Posterior vena cava (tissue), 2 donors: ENCODE results near the gene KCNQ4. TPM values are rescaled to one million over a fixed set of nuclear protein-coding genes. Genes with fewer than 3 reads are reported as not detected.

Experiments
- DNase-seq: peaks from one replicate; pipeline ENCODE4 v3.0.0-alpha.2; 2020; ENCODE audit warnings: low spot score
- intact Hi-C, 2 donors: fragments of 100-400 bp; cut with DNase I; formaldehyde crosslinking; loops; one replicate each; pipeline versions ENCODE4 v1.14.1 to v1.14.2; 2022 to 2023
- long read RNA-seq, 2 donors: library from polyadenylated mRNA; unstranded; transcript quantifications; one replicate each; pipeline ENCODE4 v2.0.0, GENCODE V29; 2020 to 2021
- total RNA-seq, 2 donors: library from RNA; stranded (reverse); fragmentation: NEBNext Ultra II Directional; extraction: Animal tissue kit (Norgen Biotek cat#: 25700); gene quantifications; one replicate each; pipeline ENCODE4 v1.2.1, GENCODE V29; 2021
- donor health status: DM: yes; HTN: yes; CAD: no.
- donor health status: DM: yes; HTN: yes; CAD: no.

The KCNQ4 gene
- 10 to 100 TPM; 10.3 to 11.4 TPM for total RNA-seq
- long read RNA-seq, donor 1, full-length matches to known transcripts, result 4 of 6 reads
- long read RNA-seq, donor 1, partial matches to known transcripts, result 0 of 6 reads
- long read RNA-seq, donor 1, other reads (novel, unspliced or antisense), result 2 of 6 reads
- long read RNA-seq, donor 2, partial matches to known transcripts, result 2 of 7 reads
- long read RNA-seq, donor 2, other reads (novel, unspliced or antisense), result 5 of 7 reads

DNA sequence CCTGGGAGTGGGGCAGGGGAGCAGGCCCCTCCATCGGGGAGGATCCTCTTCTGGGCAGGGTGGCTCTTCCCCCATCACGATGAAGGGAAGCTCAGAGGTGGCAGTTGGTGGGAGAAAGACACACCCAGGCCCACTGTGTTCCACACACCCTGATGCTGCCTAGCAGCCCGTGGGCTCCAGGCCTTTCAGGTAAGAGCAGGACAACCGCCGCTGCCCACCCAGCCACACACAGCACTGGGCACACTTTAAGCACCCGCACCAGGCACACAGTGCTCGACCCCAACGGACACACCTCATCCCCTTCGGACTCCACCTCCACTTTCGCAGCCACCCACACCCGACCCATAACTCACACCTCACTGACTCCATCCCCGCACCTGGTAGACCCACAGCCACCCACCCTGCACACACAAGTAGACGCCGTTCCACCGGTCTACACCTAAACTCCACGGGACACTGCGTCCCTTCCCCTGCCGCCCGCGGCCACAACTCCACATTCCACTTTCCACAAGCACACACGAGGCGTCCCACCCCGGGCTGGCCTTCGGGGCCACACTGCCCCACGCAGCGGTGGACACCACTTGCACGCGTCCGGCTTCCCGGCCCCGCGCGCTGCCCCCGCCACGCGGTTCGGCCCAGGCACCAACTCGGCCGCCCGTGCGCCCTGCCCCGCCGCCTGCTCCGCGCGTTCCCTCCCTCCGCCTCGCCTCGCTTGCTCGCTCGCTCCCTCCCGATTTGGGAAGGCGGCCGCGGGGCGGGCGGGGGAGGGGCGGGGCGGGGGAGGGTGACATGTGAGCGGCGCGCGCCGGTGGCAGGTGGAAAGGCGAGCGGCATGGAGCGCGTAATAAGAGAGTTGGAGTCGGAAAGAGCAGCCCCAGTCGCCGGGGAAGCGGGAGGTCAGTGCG lies at the start of gene KCNQ4:
TSS of gene KCNQ4 (plus strand) at position 787 of the 905 bp plus-strand sequence. CDS start 307 bp downstream, outside the sequence.
- intact Hi-C loops, result loop anchor here in 1 of 2 donors (10.0 kb wide), 1 partner anchor 172 kb away; no protein-coding TSS in a partner anchor

DNA sequence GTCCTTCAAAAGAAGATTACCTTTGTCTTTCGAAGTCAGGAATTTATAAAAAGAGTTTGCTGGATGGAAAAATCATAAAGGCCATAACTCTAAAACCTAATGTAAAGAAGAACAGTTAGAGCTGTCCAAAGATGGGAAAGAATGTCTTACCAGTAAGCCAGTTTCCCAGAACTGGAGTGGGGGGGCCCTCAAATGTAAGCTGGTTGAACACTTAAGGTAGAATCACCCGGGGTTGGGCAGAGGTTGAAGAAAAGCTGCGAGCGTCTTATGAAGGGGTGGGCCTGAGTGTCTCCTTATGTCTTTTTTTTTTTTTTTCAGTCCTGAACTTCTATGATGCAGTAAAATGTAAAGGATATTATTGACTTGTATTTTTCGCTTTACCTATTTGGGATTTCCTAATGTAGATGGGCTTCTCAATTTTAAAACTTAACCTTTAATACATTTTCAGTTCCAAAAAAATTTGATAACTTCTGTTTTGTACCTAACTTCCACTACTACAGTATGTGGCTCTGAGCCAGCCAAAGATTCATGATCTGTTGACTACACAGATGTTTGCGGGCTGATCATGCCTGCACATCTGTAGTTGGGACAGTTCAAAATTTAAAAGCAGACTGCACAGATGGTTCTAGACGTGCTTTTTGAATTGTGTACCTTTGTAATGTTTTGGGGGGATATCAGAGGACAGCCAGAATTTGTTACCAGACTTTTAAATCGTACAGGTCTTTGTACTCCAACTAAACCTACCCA lies 48.5 kb upstream of the KCNQ4 start:
- intact Hi-C loops, result no loop called here
- DNase-seq, result no peak

More for the DNA sequence above, at the start of gene KCNQ4:
- DNase-seq, result peak; percentile 82

DNA sequence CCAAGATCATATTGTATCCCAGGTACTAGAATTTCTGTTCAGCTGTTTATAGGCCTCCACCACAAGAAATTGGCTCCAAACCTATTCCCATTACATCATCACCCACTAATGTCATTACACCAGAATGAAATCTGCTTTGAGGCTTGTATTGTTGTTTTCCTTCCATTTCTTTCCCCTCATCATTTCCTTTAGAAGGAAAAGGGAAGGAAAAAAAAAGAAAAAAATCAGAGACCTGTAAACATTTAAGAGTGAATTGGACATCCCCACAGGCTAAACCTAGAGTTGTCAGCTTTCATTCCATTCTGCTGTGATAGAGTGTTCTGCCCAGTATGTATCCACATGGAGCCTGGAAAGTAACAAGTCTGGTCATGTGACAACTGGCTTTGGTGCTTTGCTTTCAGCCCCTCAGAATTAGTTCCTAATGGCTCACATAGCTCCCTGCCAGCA lies 47.5 kb upstream of the KCNQ4 start:
- no peak for DNase-seq
- intact Hi-C loops, result no loop called here

GRCh38 chr1:40738831-40739230 lies 44.8 kb upstream of the KCNQ4 start:
- intact Hi-C loops, result no loop called here
- no peak for DNase-seq

DNA sequence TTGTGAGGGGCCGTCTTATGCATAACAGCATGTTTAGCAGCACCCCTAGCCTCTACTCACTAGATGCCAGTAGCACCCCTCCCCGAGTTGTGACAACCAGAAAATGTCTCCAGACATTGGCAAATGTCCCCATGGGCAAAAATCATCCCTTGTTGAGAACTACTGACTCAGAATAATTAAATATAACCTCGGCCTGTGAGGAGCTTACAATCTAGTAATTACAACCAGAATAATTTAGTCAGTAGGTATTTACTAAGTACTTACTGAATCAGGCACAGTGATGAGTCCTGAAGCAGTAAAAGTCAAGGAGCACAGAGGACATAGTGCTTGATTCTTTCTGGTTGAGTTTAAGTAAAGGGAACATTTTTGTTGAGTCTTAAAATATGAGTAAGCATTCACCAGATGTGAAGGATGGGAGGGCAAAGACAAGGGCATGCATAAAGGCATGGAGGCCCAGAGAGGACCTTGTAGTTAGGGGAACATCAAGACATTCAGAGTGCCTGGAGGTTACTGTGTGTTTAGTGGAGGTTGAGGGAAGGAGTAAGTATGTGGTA lies 44.1 kb upstream of the KCNQ4 start:
- DNase-seq, result no peak
- intact Hi-C loops, result no loop called here

GRCh38 chr1:40740039-40740996 lies 43.3 kb upstream of the KCNQ4 start:
- intact Hi-C loops, result no loop called here
- DNase-seq, result no peak

DNA sequence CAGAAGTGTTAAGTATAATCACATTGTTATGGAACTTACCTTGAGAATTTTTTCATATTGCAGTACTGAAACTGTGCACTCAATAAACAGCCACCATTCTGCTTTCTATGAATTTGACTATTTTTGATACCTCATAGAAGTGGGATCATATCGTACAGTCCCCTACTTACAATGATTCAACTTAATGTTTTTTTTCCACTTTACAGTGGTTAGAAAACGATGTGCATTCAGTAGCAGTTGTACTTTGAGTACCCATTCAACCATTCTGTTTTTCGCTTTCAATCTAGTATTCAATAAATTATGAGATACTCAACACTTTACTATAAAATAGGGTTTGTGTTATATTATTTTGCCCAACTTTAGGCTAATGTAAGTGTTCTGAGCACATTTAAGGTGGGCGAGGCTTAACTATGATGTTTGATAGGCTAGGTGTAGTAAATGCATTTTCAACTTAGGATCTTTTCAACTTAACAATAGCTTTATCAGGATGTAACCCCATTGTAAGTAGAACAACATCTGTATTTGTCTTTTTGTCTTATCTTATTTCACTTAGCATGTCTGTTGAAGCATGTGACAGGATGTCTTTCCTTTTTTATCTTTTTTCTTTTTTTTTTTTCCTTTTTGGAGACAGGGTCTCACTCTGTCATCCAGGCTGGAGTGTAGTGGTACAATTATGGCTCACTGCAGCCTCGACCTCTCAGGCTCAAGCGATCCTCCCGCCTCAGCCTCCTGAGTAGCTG lies 42.4 kb upstream of the KCNQ4 start:
- no peak for DNase-seq
- intact Hi-C loops, result no loop called here

- no peak for DNase-seq
Observed at GRCh38 chr1:40742363-40743061, 41.1 kb upstream of the KCNQ4 start.

DNA sequence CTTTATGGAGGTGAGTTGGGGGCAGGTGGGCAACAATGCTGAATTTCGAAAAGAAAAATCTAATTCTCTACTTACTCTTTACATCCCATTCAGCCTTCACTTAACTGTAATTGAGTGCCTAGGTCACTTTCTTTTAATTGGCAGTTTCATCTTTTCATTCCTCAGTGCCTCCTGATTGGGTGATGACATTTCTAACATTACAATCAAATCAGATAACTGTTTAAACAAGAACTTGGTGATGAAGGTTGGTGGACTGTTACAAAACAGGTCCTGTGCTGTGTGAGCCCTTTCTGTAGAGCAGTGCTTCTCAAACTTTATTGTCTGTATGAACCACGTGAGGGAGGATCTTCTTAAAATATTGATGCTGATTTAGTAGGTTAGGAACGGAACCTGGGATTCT lies 40.1 kb upstream of the KCNQ4 start:
- no peak for DNase-seq
- intact Hi-C loops, result no loop called here

More at GRCh38 chr1:40742363-40743061, 41.1 kb upstream of the KCNQ4 start:
- intact Hi-C loops, result no loop called here

DNA sequence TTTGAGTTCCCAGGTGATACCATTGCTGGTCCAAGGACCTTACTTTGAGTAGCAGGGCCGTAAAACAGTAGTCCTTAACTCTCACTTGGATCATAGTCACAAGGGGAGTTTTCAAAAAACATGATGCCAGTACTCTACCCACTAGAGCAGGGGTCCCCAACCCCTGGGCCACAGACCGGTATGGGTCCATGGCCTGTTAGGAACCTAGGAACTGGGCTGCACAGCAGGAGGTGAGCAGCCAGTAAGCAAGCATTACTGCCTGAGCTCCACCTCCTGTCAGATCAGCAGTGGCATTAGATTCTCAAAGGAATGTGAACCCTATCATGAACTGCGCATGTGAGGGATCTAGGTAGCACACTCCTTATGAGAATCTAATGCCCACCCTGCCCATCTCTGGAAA lies 39.7 kb upstream of the KCNQ4 start:
- intact Hi-C loops, result no loop called here
- no peak for DNase-seq

GRCh38 chr1:40745176-40745575 lies 38.4 kb upstream of the KCNQ4 start:
- DNase-seq, result no peak
- intact Hi-C loops, result no loop called here

GRCh38 chr1:40746344-40747090 lies 37.1 kb upstream of the KCNQ4 start:
- intact Hi-C loops, result no loop called here
- DNase-seq, result no peak

- no peak for DNase-seq
- intact Hi-C loops, result no loop called here
Observed at GRCh38 chr1:40748841-40749718, 34.5 kb upstream of the KCNQ4 start.

GRCh38 chr1:40749817-40750216 lies 33.8 kb upstream of the KCNQ4 start:
- intact Hi-C loops, result no loop called here
- DNase-seq, result no peak

DNA sequence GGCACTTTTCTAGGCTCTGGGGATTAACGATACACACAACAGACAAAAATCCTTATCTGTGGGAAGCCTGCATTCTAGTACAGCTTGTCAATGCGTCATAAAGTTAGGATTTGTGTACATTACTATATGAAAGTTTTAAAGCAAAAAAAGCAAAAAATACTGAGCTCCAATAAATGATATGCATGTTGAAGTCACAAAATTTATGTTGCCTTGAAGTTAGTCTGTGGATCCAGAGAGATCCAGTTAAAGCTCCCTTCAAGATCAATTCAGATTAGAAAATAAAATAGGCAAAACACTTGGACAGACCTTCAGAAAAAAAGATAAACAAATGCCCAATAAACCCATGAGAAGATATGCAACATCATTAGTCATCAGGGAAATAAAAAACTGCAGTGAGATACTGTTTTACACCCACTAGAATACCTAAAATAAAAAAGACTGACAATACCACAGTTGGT lies 33.1 kb upstream of the KCNQ4 start:
- DNase-seq, result no peak
- intact Hi-C loops, result no loop called here
